RWPE2 (cell line): ENCODE results near the gene CRB1.
"Not testable (repeated sequence)": the region's sequence is repeated elsewhere in the genome, so short reads cannot be mapped to it uniquely, and the experiment has no call there.

Experiments
- ATAC-seq: fragments of 200-7000 bp; cut with Tn5 transposase; 3 replicates; pipeline ENCODE4 v1.9.1; 2021; ENCODE audit warnings: low read depth
- DNase-seq: peaks from one replicate; pipeline ENCODE4 v3.0.0-alpha.2; 2020; ENCODE audit warnings: low spot score
- H3K27ac ChIP-seq: fragments of 450-650 bp; 2 replicates; pipeline ENCODE4 v1.5.1; 2017; ENCODE audit warnings: mild to moderate bottlenecking; ENCODE audit not compliant: poor library complexity, severe bottlenecking
- H3K27me3 ChIP-seq: fragments of 250-450 bp; sonication (Bioruptor Pico); 2 replicates; pipeline ENCODE4 v1.5.1; 2021; ENCODE audit warnings: mild to moderate bottlenecking, moderate library complexity; ENCODE audit not compliant: insufficient read depth, poor library complexity, severe bottlenecking
- H3K36me3 ChIP-seq: fragments of 250-450 bp; sonication (Bioruptor Pico); 2 replicates; pipeline ENCODE4 v1.5.1; 2020; ENCODE audit warnings: low read depth, mild to moderate bottlenecking, moderate library complexity
- H3K4me1 ChIP-seq: fragments of 250-450 bp; sonication (Bioruptor Pico); 2 replicates; pipeline ENCODE4 v1.5.1; 2021; ENCODE audit warnings: mild to moderate bottlenecking, moderate library complexity; ENCODE audit not compliant: insufficient read depth, poor library complexity, severe bottlenecking
- H3K4me3 ChIP-seq: fragments of 250-450 bp; sonication (Bioruptor Pico); 2 replicates; pipeline ENCODE4 v1.5.1; 2021; ENCODE audit warnings: mild to moderate bottlenecking, moderate library complexity; ENCODE audit not compliant: severe bottlenecking
- H3K9me3 ChIP-seq: fragments of 250-450 bp; sonication (Bioruptor Pico); 2 replicates; pipeline ENCODE4 v1.5.1; 2021; ENCODE audit warnings: mild to moderate bottlenecking, moderate library complexity; ENCODE audit not compliant: severe bottlenecking
- CTCF ChIP-seq: fragments of 450-650 bp; IDR thresholded peaks from one replicate; pipeline ENCODE4 v1.5.1; 2017; ENCODE audit warnings: mild to moderate bottlenecking, moderate library complexity; ENCODE audit not compliant: poor library complexity, severe bottlenecking

Gene CRB1

GRCh38 chr1:197402189-197402588, 134.1 kb downstream of the CRB1 start:
- DNase-seq, result no peak
- Histone ChIP-seq H3K36me3 (no peaks in the 10 kb centered on the region), H3K27ac (no peak overlapping the region), H3K9me3 (no peaks in the 10 kb centered on the region), H3K4me3 (no peak overlapping the region), H3K27me3 (no peaks in the 10 kb centered on the region), H3K4me1 (no peaks in the 10 kb centered on the region)
- ATAC-seq, result no peak
- no peak for TF ChIP-seq CTCF

GRCh38 chr1:197404774-197405173, 136.7 kb downstream of the CRB1 start:
- not testable (repeated sequence) for DNase-seq, H3K4me3 ChIP-seq, H3K36me3 ChIP-seq, H3K4me1 ChIP-seq, H3K27me3 ChIP-seq, ATAC-seq, H3K27ac ChIP-seq, H3K9me3 ChIP-seq

DNA sequence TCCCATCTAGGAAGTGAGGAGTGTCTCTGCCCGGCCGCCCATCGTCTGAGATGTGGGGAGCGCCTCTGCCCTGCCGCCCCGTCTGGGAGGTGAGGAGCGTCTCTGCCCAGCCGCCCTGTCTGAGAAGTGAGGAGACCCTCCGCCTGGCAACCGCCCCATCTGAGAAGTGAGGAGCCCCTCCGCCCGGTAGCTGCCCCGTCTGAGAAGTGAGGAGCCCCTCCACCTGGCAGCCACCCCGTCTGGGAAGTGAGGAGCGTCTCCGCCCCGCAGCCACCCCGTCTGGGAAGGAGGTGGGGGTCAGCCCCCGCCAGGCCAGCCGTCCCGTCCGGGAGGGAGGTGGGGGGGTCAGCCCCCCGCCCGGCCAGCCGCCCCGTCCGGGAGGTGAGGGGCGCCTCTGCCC, 137.6 kb downstream of the CRB1 start:
- not testable (repeated sequence) for ATAC-seq, H3K4me1 ChIP-seq, H3K27ac ChIP-seq, DNase-seq, H3K27me3 ChIP-seq, H3K36me3 ChIP-seq, H3K9me3 ChIP-seq, H3K4me3 ChIP-seq

GRCh38 chr1:197413564-197413963, 145.5 kb downstream of the CRB1 start:
- Histone ChIP-seq H3K27me3 (no peaks in the 10 kb centered on the region), H3K4me1 (no peaks in the 10 kb centered on the region), H3K27ac (no peak overlapping the region), H3K36me3 (no peaks in the 10 kb centered on the region), H3K4me3 (no peak overlapping the region), H3K9me3 (no peaks in the 10 kb centered on the region)
- no peak for DNase-seq
- TF ChIP-seq CTCF, result no peak
- ATAC-seq, result no peak

- Histone ChIP-seq H3K27me3 (no peaks in the 10 kb centered on the region), H3K36me3 (no peaks in the 10 kb centered on the region), H3K9me3 (no peaks in the 10 kb centered on the region), H3K4me3 (no peak overlapping the region), H3K4me1 (no peaks in the 10 kb centered on the region), H3K27ac (no peak overlapping the region)
- TF ChIP-seq CTCF, result no peak
- DNase-seq (no peak), ATAC-seq (no peak)
These were observed 147.2 kb downstream of the CRB1 start for GRCh38 chr1:197415221-197415620.

DNA sequence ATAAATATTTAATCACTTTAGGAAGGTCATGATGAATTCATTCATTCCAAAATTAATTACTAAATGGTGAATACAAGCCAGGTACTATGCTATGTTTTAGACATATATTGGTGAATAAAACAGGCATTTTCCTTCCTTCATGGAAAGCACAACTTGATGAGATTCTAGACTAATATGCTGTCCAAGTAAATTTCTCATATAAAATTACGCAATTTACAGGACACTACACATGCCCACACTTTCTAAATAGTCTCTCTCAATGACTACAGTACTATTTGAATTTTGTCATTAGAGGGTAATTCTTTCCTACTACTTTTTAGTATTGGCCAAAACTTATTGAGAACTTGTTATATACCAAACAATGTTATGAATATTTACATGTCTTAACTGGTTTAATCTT, 150.6 kb downstream of the CRB1 start:
- ATAC-seq (no peak), DNase-seq (no peak)
- H3K4me1 ChIP-seq, result no peaks in the 10 kb centered on the region
- H3K4me3 ChIP-seq, result no peak overlapping the region
- no peak for TF ChIP-seq CTCF
- no peaks in the 10 kb centered on the region for H3K36me3 ChIP-seq
- no peaks in the 10 kb centered on the region for H3K27me3 ChIP-seq
- H3K27ac ChIP-seq, result no peak overlapping the region
- no peaks in the 10 kb centered on the region for H3K9me3 ChIP-seq
